GM19099 (cell line): ENCODE results near the gene ATXN7L1.

Source experiments
- POLR2A ChIP-seq: IDR thresholded peaks from 3 replicates; pipeline ENCODE4 v1.6.1; 2011; ENCODE audit warnings: low read depth; ENCODE audit not compliant: insufficient read length; ENCODE audit errors: extremely low read depth

Gene ATXN7L1

GRCh38 chr7:105623906-105624305, 252.5 kb downstream of the ATXN7L1 start:
- TF ChIP-seq POLR2A, result no peak

DNA sequence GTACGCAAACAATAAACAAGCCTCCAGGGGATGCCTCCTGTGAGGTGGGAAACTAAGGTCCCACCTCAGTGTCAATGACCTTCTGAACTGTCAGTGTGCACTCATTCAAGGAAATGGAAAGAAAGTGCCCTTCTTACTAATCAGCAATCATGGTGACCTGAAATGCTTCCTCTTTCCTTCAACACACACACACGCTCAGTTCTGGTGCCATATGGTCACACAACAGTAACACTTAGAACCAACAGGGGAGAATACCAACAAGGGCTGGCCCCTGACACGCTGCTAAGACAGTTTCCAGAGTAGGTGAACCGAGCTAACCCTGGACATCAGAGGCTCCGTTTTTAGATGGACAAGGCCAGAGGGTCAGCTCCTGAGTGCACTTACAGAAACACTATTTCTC, 253.0 kb downstream of the ATXN7L1 start:
- no peak for TF ChIP-seq POLR2A

GRCh38 chr7:105622106-105622731, 254.2 kb downstream of the ATXN7L1 start:
- TF ChIP-seq POLR2A, result no peak

- no peak for TF ChIP-seq POLR2A
Observed at GRCh38 chr7:105621617-105622016, 254.8 kb downstream of the ATXN7L1 start.

DNA sequence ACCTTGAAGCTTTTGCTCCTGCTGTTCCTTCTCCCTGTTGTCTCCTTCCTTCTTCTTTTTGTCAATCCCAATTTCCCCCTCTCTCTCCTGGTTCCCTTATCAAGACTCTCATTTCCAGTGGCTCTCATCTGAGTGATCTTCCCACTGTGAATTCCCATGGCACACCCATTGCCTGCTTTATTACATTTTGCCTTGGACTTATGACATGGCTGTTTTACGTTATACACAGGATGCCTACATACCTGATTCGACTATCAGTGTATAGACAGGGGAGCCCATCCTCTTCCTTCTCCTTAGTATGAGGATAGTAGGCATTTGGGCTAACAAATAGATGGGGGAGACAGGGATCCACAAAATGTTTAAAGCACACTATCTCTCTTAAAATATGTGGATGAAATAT, 255.2 kb downstream of the ATXN7L1 start:
- no peak for TF ChIP-seq POLR2A

DNA sequence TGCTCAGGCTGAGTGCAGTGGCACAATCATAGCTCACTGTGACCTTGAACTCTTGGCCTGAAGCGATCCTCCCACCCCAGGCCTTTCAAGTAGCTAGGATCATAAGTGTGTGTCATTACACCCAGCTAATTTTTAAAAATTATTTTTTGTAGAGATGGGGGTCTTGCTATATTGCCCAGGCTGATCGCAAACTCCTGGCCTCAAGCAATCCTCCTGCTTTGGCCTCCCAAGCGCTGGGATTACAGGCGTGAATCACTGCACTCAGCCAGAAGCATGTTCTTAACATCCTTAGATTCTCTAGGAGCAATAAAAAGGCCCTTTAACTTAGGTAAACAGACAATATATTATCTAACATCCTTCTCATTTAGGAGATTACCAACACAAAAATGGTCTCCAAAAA, 256.8 kb downstream of the ATXN7L1 start:
- no peak for TF ChIP-seq POLR2A

- no peak for TF ChIP-seq POLR2A
Observed at GRCh38 chr7:105618016-105618296, 258.4 kb downstream of the ATXN7L1 start.

DNA sequence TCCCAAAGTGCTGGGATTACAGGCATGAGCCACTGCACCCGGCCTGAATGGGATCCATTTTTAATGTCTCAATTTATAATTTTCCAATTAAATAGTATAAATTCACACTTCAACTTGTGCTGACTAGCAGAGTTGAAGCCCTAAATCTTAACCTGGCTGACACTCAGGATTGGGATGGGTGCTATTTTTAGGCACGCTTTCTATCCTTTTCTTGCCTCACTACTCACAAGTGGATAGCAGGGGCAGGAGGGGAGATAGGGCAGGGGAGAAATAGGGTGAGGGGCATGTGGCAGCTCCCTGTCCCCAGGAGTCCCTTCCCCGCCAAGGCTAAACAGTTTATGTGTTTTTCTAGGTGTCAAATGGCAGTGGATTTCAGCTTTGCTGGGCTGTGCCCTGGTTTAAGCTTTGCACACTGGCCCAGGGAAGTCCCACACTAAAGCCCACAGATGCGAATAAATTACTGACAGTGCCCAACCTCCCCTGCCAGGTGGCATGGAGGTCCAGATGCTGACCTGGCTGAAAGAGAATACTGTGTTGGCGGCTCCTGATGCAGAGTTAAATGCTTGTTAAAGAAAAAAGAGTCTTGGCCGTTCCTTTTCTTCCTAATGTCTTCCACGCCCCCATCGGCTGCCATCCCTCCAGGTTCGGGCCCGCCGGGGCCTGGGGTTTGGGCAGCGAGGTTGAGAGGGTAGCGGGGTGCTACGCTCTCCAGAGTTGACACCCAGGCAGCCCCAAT, 259.0 kb downstream of the ATXN7L1 start:
- no peak for TF ChIP-seq POLR2A

DNA sequence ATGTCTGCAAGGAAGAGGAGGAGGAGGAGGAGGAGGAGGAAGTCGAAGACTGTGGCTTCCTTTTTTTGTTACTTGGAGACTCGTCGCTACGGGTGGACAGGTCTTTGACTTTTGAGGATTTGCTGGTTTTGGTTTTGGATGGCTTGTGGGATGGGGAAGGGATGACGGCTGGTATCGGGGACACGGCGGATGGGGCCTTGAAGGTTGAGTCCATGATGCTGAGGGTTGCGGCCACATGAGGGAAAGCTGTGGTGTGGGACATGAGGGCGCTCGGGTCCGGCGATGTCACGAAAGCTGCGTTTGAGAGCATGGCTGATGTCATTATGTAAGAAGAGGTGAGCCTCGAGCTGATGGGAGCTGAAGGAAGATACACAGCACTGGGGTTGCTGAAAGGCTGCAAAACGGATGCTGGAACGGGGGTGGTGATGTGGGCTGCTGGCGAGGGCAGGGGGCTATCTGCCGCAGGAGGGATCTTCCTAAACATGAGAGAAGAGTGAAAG, 262.0 kb downstream of the ATXN7L1 start:
- TF ChIP-seq POLR2A, result no peak

- no peak for TF ChIP-seq POLR2A
Observed at GRCh38 chr7:105613611-105614330, 262.6 kb downstream of the ATXN7L1 start.

- TF ChIP-seq POLR2A, result no peak
Observed at GRCh38 chr7:105612806-105613205, 263.6 kb downstream of the ATXN7L1 start.

DNA sequence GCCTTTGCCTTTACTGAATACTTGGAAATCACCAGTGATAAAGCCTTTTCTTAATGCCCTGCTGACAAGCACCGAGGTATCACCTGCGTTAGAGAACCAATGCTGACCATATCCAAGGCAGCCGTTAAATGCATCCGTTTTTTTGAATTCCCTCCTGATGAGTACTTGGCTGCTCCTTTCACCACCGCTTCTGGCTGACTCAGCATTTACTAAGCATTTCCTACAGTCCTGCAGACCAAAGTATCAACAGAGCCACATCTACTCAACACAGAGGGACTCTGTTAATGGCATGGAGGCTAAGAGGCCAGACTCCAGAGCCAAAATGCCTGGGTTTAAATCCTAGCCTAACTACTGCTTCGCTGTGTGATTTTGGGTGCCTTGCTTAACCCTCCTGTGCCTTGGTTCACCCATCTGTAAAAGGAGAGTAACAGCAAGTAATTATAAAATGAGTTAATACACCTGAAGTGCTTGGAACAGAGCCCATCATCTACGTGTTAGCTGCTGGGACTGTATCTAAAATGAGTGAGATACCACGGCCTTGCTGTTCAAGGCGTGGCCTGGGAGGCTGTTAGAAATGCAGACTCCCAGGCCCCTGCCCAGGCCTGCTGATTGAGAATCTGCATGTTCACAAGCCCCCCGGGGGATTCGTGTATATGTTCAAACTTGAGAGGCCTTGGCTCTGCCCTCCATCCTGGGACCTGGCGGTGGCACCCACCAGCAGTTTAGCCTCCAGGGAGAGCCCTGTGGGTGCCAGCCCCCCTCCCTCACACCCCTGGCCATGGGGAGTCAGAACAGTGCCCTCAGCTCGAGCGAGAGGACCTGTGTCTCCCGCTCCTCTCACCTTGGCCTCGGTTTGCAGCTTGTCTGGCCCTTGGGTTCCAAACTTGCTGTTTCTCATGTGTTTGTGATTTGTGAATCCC, 264.3 kb downstream of the ATXN7L1 start:
- no peak for TF ChIP-seq POLR2A

- no peak for TF ChIP-seq POLR2A
Observed at GRCh38 chr7:105610165-105610930, 266.1 kb downstream of the ATXN7L1 start.
